Testis (tissue), 2 donors: ENCODE results near the gene ZNF689.

Experiments used
- POLR2A ChIP-seq: fragments of 450-650 bp; IDR thresholded peaks from one replicate; pipeline ENCODE4 v1.6.1; 2017; ENCODE audit warnings: antibody characterized with exemption, mild to moderate bottlenecking, moderate library complexity
- TF ChIP-seq, protein P1 (sequence below), 3 experiments: fragments of 450-650 bp in 2 of 3; fragments of 200-600 bp in 1 of 3; sonication (generic) in 1 of 3; IDR thresholded peaks; one replicate each; pipeline ENCODE4 v1.5.1; 2016 to 2019; ENCODE audit warnings: antibody characterized with exemption in 3 of 3, mild to moderate bottlenecking in 2 of 3, moderate library complexity in 1 of 3

GRCh38 chr16:30605158-30605557 is 5.0 kb downstream of the ZNF689 start:
- TF ChIP-seq, protein P1, sequence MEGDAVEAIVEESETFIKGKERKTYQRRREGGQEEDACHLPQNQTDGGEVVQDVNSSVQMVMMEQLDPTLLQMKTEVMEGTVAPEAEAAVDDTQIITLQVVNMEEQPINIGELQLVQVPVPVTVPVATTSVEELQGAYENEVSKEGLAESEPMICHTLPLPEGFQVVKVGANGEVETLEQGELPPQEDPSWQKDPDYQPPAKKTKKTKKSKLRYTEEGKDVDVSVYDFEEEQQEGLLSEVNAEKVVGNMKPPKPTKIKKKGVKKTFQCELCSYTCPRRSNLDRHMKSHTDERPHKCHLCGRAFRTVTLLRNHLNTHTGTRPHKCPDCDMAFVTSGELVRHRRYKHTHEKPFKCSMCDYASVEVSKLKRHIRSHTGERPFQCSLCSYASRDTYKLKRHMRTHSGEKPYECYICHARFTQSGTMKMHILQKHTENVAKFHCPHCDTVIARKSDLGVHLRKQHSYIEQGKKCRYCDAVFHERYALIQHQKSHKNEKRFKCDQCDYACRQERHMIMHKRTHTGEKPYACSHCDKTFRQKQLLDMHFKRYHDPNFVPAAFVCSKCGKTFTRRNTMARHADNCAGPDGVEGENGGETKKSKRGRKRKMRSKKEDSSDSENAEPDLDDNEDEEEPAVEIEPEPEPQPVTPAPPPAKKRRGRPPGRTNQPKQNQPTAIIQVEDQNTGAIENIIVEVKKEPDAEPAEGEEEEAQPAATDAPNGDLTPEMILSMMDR (IDR thresholded peaks at IDR 0.05): no peak
- no peak for TF ChIP-seq POLR2A
